Measurements from ENCODE around the gene TNNC2. TPM values are rescaled to one million over a fixed set of nuclear protein-coding genes. Genes with fewer than 3 reads are reported as not detected.

The TNNC2 gene
- total RNA-seq, 2 donors from 2014 or later = 0.51 TPM; not detected in 1

DNA sequence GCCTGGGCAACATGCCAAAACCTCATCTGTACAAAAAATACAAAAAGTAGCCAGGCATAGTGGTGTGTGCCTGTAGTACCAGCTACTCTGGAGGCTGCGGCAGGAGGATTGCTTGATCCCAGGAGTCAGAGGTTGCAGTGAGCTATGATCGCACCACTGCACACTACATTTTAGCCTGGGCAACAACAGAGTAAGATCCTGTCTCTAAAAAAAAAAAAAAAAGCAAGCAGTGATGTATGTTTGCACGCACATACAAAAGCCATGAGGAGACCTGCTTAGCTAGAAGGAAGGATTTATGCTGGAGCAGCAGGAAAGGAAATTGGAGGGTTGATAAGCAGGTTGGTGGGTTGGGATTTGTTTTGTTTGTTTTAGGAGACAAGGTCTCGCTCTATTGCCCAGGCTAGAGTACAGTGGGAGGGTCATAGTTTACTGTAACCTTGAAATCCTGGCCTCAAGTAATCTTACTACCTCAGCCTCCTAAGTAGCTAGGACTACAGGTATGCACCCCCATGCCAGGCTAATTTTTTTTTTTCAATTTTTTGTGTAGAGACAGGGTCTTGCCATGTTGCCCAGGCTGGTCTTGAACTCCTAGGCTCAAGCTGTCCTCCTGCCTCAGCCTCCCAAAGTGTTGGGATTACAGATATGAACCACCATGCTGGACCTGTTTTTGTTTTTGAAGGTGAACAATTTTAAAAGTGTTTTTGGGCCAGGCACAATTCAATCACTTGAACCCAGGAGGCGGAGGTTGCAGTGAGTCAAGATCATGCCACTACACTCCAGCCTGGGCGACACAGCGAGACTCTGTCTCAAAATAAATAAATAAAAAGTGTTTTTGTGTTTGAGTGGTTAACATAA, 34.3 kb upstream of the TNNC2 start:
- H3K27me3 ChIP-seq (ENCODE audit: control insufficient read depth, insufficient read depth, low read length, poor library complexity, severe bottlenecking) = no peaks in the 10 kb centered on the region
- DNase-seq = no peak
- no peaks in the 10 kb centered on the region for H3K27me3 Mint-ChIP-seq (ENCODE audit: insufficient read depth)
- H3K9me3 Mint-ChIP-seq = no peaks in the 10 kb centered on the region
- H3K9me3 ChIP-seq (ENCODE audit: control insufficient read depth, low read length) = no peaks in the 10 kb centered on the region
- peaks cover 3% of the 10 kb centered on the region for H3K36me3 ChIP-seq (ENCODE audit: control insufficient read depth, insufficient read depth, low read length)
- no peak overlapping the region for H3K27ac ChIP-seq (ENCODE audit: low read depth, low read length)
- H3K9ac ChIP-seq (ENCODE audit: extremely low read depth, low read length, poor library complexity, severe bottlenecking) = no peak overlapping the region
- no peak overlapping the region for H3K4me3 Mint-ChIP-seq
- TF ChIP-seq, protein P1, sequence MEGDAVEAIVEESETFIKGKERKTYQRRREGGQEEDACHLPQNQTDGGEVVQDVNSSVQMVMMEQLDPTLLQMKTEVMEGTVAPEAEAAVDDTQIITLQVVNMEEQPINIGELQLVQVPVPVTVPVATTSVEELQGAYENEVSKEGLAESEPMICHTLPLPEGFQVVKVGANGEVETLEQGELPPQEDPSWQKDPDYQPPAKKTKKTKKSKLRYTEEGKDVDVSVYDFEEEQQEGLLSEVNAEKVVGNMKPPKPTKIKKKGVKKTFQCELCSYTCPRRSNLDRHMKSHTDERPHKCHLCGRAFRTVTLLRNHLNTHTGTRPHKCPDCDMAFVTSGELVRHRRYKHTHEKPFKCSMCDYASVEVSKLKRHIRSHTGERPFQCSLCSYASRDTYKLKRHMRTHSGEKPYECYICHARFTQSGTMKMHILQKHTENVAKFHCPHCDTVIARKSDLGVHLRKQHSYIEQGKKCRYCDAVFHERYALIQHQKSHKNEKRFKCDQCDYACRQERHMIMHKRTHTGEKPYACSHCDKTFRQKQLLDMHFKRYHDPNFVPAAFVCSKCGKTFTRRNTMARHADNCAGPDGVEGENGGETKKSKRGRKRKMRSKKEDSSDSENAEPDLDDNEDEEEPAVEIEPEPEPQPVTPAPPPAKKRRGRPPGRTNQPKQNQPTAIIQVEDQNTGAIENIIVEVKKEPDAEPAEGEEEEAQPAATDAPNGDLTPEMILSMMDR (conservative IDR thresholded peaks at IDR 0.05) = no peak
- H3K4me3 ChIP-seq (ENCODE audit: low read length) = no peak overlapping the region
- H3K27ac Mint-ChIP-seq = no peak overlapping the region
- 82 to 100% methylated on average over 1 to 7 of the region's 7 CpGs for WGBS, 2 experiments (ENCODE audit: insufficient coverage in 1 of 2, insufficient read length in 1 of 2)
- peaks cover 9% of the 10 kb centered on the region for H3K36me3 Mint-ChIP-seq (ENCODE audit: low read depth)
- H3K4me1 ChIP-seq (ENCODE audit: control insufficient read depth, insufficient read depth, low read length) = no peaks in the 10 kb centered on the region
- H3K4me1 Mint-ChIP-seq = peaks cover 20% of the 10 kb centered on the region

DNA sequence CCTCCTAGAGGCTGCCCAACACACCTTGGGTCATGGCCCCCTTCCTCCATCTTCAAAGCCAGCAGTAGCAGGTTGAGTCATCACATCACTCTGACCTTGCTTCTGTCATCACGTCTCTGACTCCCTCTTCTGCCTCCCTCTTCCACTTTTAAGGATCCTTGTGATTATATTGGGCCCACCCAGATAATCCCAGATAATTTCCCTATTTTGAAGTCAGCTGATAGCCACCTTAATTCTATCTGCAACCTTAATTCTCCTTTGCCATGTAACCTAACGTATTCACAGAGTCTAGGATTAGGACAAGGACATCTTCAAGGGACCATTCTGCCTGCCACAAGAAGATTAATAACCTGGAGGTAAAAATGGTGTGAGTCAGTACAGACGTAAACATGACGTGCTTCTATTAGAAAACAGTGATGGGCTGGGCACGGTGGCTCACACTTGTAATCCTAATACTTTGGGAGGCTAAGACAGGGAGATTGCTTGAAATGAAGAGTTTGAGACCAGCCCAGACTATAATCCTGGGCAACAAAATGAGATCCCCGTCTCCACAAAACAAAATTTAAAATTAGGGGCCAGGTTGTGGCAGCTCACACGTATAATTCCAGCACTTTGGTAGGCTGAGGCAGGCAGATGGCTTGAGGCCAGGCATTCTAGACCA, 33.6 kb upstream of the TNNC2 start:
- H3K27ac ChIP-seq (ENCODE audit: low read depth, low read length) = no peak overlapping the region
- no peak overlapping the region for H3K27ac Mint-ChIP-seq
- peaks cover 3% of the 10 kb centered on the region for H3K36me3 ChIP-seq (ENCODE audit: control insufficient read depth, insufficient read depth, low read length)
- H3K27me3 Mint-ChIP-seq (ENCODE audit: insufficient read depth) = no peaks in the 10 kb centered on the region
- H3K4me1 ChIP-seq (ENCODE audit: control insufficient read depth, insufficient read depth, low read length) = no peaks in the 10 kb centered on the region
- no peaks in the 10 kb centered on the region for H3K27me3 ChIP-seq (ENCODE audit: control insufficient read depth, insufficient read depth, low read length, poor library complexity, severe bottlenecking)
- no peaks in the 10 kb centered on the region for H3K9me3 ChIP-seq (ENCODE audit: control insufficient read depth, low read length)
- H3K9me3 Mint-ChIP-seq = no peaks in the 10 kb centered on the region
- no peak overlapping the region for H3K9ac ChIP-seq (ENCODE audit: extremely low read depth, low read length, poor library complexity, severe bottlenecking)
- WGBS, 2 experiments (ENCODE audit: insufficient coverage in 1 of 2, insufficient read length in 1 of 2) = 92 to 98% methylated on average over 5 to 7 of the region's 7 CpGs
- H3K36me3 Mint-ChIP-seq (ENCODE audit: low read depth) = peaks cover 9% of the 10 kb centered on the region
- DNase-seq = no peak
- no peak overlapping the region for H3K4me3 Mint-ChIP-seq
- TF ChIP-seq, protein P1 (conservative IDR thresholded peaks at IDR 0.05) = no peak
- peaks cover 25% of the 10 kb centered on the region for H3K4me1 Mint-ChIP-seq
- H3K4me3 ChIP-seq (ENCODE audit: low read length) = no peak overlapping the region

DNA sequence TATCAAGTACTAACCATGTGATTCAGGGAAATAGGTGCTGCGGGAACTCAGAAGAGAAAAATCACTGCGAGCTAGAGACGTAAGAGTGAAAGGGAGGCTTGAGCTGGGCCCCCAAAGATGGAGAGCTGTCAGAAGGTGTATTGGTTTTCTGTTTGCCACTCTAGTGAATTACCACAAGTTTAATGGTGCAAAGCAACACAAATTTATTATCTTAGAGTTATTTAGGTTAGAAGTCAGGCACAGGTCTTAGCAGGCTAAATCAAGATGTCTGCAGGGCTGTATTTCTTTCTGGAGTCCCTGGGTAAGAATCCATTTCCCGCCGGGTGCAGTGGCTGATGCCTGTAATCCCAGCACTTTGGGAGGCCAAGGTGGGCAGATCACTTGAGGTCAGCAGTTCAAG, 32.8 kb upstream of the TNNC2 start:
- H3K9me3 ChIP-seq (ENCODE audit: control insufficient read depth, low read length) = no peaks in the 10 kb centered on the region
- DNase-seq = no peak
- H3K4me3 ChIP-seq (ENCODE audit: low read length) = no peak overlapping the region
- H3K4me1 Mint-ChIP-seq = peaks cover 28% of the 10 kb centered on the region
- H3K27ac ChIP-seq (ENCODE audit: low read depth, low read length) = no peak overlapping the region
- no peak overlapping the region for H3K27ac Mint-ChIP-seq
- WGBS, 2 experiments (ENCODE audit: insufficient coverage in 1 of 2, insufficient read length in 1 of 2) = 92 to 93% methylated on average over 5 of the region's 5 CpGs
- TF ChIP-seq, protein P1 (conservative IDR thresholded peaks at IDR 0.05) = no peak
- H3K9me3 Mint-ChIP-seq = no peaks in the 10 kb centered on the region
- H3K36me3 Mint-ChIP-seq (ENCODE audit: low read depth) = peaks cover 9% of the 10 kb centered on the region
- no peak overlapping the region for H3K9ac ChIP-seq (ENCODE audit: extremely low read depth, low read length, poor library complexity, severe bottlenecking)
- H3K4me3 Mint-ChIP-seq = no peak overlapping the region
- peaks cover 2% of the 10 kb centered on the region for H3K4me1 ChIP-seq (ENCODE audit: control insufficient read depth, insufficient read depth, low read length)
- peaks cover 3% of the 10 kb centered on the region for H3K36me3 ChIP-seq (ENCODE audit: control insufficient read depth, insufficient read depth, low read length)
- H3K27me3 Mint-ChIP-seq (ENCODE audit: insufficient read depth) = no peaks in the 10 kb centered on the region
- no peaks in the 10 kb centered on the region for H3K27me3 ChIP-seq (ENCODE audit: control insufficient read depth, insufficient read depth, low read length, poor library complexity, severe bottlenecking)

All from endodermal cell (in vitro differentiated cells).